Ishikawa (cell line): ENCODE measurements around the gene PITPNM2.

Experiments
- CEBPB ChIP-seq: IDR thresholded peaks from 2 replicates; pipeline ENCODE4 v1.6.1; 2012
- CREB1 ChIP-seq: IDR thresholded peaks from 2 replicates; pipeline ENCODE4 v1.6.1; 2012; ENCODE audit warnings: low read depth
- EP300 ChIP-seq: IDR thresholded peaks from 2 replicates; pipeline ENCODE4 v1.6.1; 2012; ENCODE audit warnings: borderline replicate concordance
- FOXM1 ChIP-seq: IDR thresholded peaks from 2 replicates; pipeline ENCODE4 v1.6.1; 2012; ENCODE audit warnings: low read depth, borderline replicate concordance
- MAX ChIP-seq: IDR thresholded peaks from 2 replicates; pipeline ENCODE4 v1.6.1; 2012
- NFIC ChIP-seq: IDR thresholded peaks from 2 replicates; pipeline ENCODE4 v1.6.1; 2012
- RAD21 ChIP-seq: IDR thresholded peaks from 2 replicates; pipeline ENCODE4 v1.6.1; 2012; ENCODE audit warnings: low read depth
- REST ChIP-seq: IDR thresholded peaks from 2 replicates; pipeline ENCODE4 v1.6.1; 2012; ENCODE audit warnings: low read depth, mild to moderate bottlenecking
- TAF1 ChIP-seq: IDR thresholded peaks from 2 replicates; pipeline ENCODE4 v1.6.1; 2012; ENCODE audit warnings: low read depth, mild to moderate bottlenecking
- TCF12 ChIP-seq: IDR thresholded peaks from 2 replicates; pipeline ENCODE4 v1.6.1; 2012; ENCODE audit warnings: low read depth
- TEAD4 ChIP-seq: IDR thresholded peaks from 2 replicates; pipeline ENCODE4 v1.6.1; 2012
- USF1 ChIP-seq: IDR thresholded peaks from 2 replicates; pipeline ENCODE4 v1.6.1; 2012
- YY1 ChIP-seq: IDR thresholded peaks from 2 replicates; pipeline ENCODE4 v1.6.1; 2012; ENCODE audit warnings: low read depth
- ZBTB7A ChIP-seq: IDR thresholded peaks from 2 replicates; pipeline ENCODE4 v1.6.1; 2012; ENCODE audit warnings: low read depth

- no peak for TF ChIP-seq CREB1
- TF ChIP-seq FOXM1, result no peak
- TF ChIP-seq REST, result no peak
- TF ChIP-seq RAD21, result no peak
- TF ChIP-seq MAX, result peak; percentile 52; the same call in 1 of the 2 replicates
- no peak for TF ChIP-seq EP300
- no peak for TF ChIP-seq TCF12
- TF ChIP-seq ZBTB7A, result no peak
- no peak for TF ChIP-seq YY1
- TF ChIP-seq NFIC, result no peak
- TF ChIP-seq USF1, result no peak
- no peak for TF ChIP-seq TEAD4
- no peak for TF ChIP-seq TAF1
- TF ChIP-seq CEBPB, result no peak
Observed at GRCh38 chr12:123152833-123153232, 1.9 kb upstream of the PITPNM2 start.
